ENCODE measurements around the gene CCL26. TPM values are rescaled to one million over a fixed set of nuclear protein-coding genes. Genes with fewer than 3 reads are reported as not detected.
"Not testable (repeated sequence)": the region's sequence is repeated elsewhere in the genome, so short reads cannot be mapped to it uniquely, and the experiment has no call there.

The CCL26 gene
- total RNA-seq, 4 donors from 2014 or later = not detected

- H3K9me3 ChIP-seq = no peaks in the 10 kb centered on the region
- peaks cover 0 to 9% (median 2%) of the 10 kb centered on the region in 4 donors for H3K4me1 ChIP-seq
- H3K27ac ChIP-seq = no peak overlapping the region
- H3K27me3 ChIP-seq = no peaks in the 10 kb centered on the region
- no peaks in the 10 kb centered on the region for H3K36me3 ChIP-seq
- TF ChIP-seq CTCF (IDR thresholded peaks at IDR 0.05) = no peak
- TF ChIP-seq EP300 (IDR thresholded peaks at IDR 0.05; ENCODE audit: low read depth) = no peak
- no peak for TF ChIP-seq POLR2A (IDR thresholded peaks at IDR 0.05)
- no peak for TF ChIP-seq POLR2AphosphoS5 (IDR thresholded peaks at IDR 0.05)
- 52% methylated on average over 8 to 12 of the region's 12 CpGs for WGBS, 2 donors (ENCODE audit: low coverage in 1 of 2)
- intact Hi-C loops (cut with DNase I; ENCODE audit: low total_unique reads) (no loop called here), in situ Hi-C loops (cut with MboI; ENCODE audit: low pct_ligation_motif_present in 1 of 4, low pct_unique_long_range_greater_than_20kb in 1 of 4, low sequenced_read_pairs in 3 of 4) (no loop called here)
- H3K4me3 ChIP-seq = no peak overlapping the region
- DNase-seq = no peak
Observed at GRCh38 chr7:75776295-75776971, 4.4 kb upstream of the CCL26 start.

- WGBS, 2 donors (ENCODE audit: low coverage in 1 of 2) = 88 to 90% methylated on average over 6 of the region's 6 CpGs
Observed at GRCh38 chr7:75773958-75774357, 1.9 kb upstream of the CCL26 start.

GRCh38 chr7:75771224-75771623, 787 bp downstream of the CCL26 start:
- in situ Hi-C loops (cut with MboI; ENCODE audit: low pct_ligation_motif_present in 1 of 4, low pct_unique_long_range_greater_than_20kb in 1 of 4, low sequenced_read_pairs in 3 of 4) = loop anchor here in 2 of 4 donors (25.0 kb wide), 2 partner anchors 234 to 709 kb away; partner anchors contain the start of gene RCC1L (in 1 of the 2)
- no peak overlapping the region for H3K27ac ChIP-seq
- H3K27me3 ChIP-seq = no peaks in the 10 kb centered on the region
- DNase-seq = no peak
- TF ChIP-seq CTCF (IDR thresholded peaks at IDR 0.05) (no peak), POLR2A (IDR thresholded peaks at IDR 0.05) (no peak), POLR2AphosphoS5 (IDR thresholded peaks at IDR 0.05) (no peak), EP300 (IDR thresholded peaks at IDR 0.05; ENCODE audit: low read depth) (no peak)
- H3K4me1 ChIP-seq = no peaks in the 10 kb centered on the region
- H3K4me3 ChIP-seq = no peak overlapping the region
- H3K9me3 ChIP-seq = no peaks in the 10 kb centered on the region
- WGBS, 2 donors (ENCODE audit: low coverage in 1 of 2) = 94 to 100% methylated on average over 1 of the region's 1 CpG
- intact Hi-C loops (cut with DNase I; ENCODE audit: low total_unique reads) = no loop called here
- no peaks in the 10 kb centered on the region for H3K36me3 ChIP-seq

More at GRCh38 chr7:75773958-75774357, 1.9 kb upstream of the CCL26 start:
- H3K4me1 ChIP-seq; H3K9me3 ChIP-seq; DNase-seq; H3K27me3 ChIP-seq; intact Hi-C loops (cut with DNase I; ENCODE audit: low total_unique reads); H3K27ac ChIP-seq; H3K4me3 ChIP-seq; H3K36me3 ChIP-seq: not testable (repeated sequence)
- in situ Hi-C loops (cut with MboI; ENCODE audit: low pct_ligation_motif_present in 1 of 4, low pct_unique_long_range_greater_than_20kb in 1 of 4, low sequenced_read_pairs in 3 of 4) = loop anchor here in 2 of 4 donors (25.0 kb wide), 2 partner anchors 237 to 712 kb away; partner anchors contain the start of gene RCC1L (in 1 of the 2)

- intact Hi-C loops (cut with DNase I; ENCODE audit: low total_unique reads) (no loop called here), in situ Hi-C loops (cut with MboI; ENCODE audit: low pct_ligation_motif_present in 1 of 4, low pct_unique_long_range_greater_than_20kb in 1 of 4, low sequenced_read_pairs in 3 of 4) (loop anchor here in 2 of 4 donors (25.0 kb wide), 2 partner anchors 225 to 700 kb away; partner anchors contain the start of gene RCC1L (in 1 of the 2))
- DNase-seq = no peak
- Histone ChIP-seq H3K27me3 (no peaks in the 10 kb centered on the region), H3K4me3 (no peak overlapping the region), H3K4me1 (peaks cover 0 to 3% (median 0%) of the 10 kb centered on the region in 4 donors), H3K36me3 (no peaks in the 10 kb centered on the region), H3K9me3 (no peaks in the 10 kb centered on the region), H3K27ac (no peak overlapping the region)
- 6 to 14% methylated on average over 2 of the region's 2 CpGs for WGBS, 2 donors (ENCODE audit: low coverage in 1 of 2)
- TF ChIP-seq POLR2AphosphoS5 (IDR thresholded peaks at IDR 0.05) (no peak), POLR2A (IDR thresholded peaks at IDR 0.05) (no peak), EP300 (IDR thresholded peaks at IDR 0.05; ENCODE audit: low read depth) (no peak), CTCF (IDR thresholded peaks at IDR 0.05) (peak; percentile 66 to 82 (median 74))
Observed at GRCh38 chr7:75762350-75762917, 9.6 kb downstream of the CCL26 start.

- in situ Hi-C loops (cut with MboI; ENCODE audit: low pct_ligation_motif_present in 1 of 4, low pct_unique_long_range_greater_than_20kb in 1 of 4, low sequenced_read_pairs in 3 of 4) = loop anchor here in 2 of 4 donors (25.0 kb wide), 2 partner anchors 224 to 700 kb away; partner anchors contain the start of gene RCC1L (in 1 of the 2)
Observed at GRCh38 chr7:75761801-75762200, 10.2 kb downstream of the CCL26 start.

More at GRCh38 chr7:75761801-75762200, 10.2 kb downstream of the CCL26 start:
- H3K4me3 ChIP-seq; H3K27me3 ChIP-seq; H3K27ac ChIP-seq; intact Hi-C loops (cut with DNase I; ENCODE audit: low total_unique reads); DNase-seq; H3K9me3 ChIP-seq; H3K36me3 ChIP-seq; H3K4me1 ChIP-seq: not testable (repeated sequence)
- WGBS, 2 donors (ENCODE audit: low coverage in 1 of 2) = 50 to 80% methylated on average over 2 to 3 of the region's 3 CpGs
